ENCODE results near the gene IL36G. TPM values are rescaled to one million over a fixed set of nuclear protein-coding genes. Genes with fewer than 3 reads are reported as not detected.

Gene IL36G
- polyA plus RNA-seq, 1 donor (not counting 4 experiments of a cell fraction or from before 2014, with no cell fraction given) = 20.2 TPM

- FAIRE-seq (no peak), DNase-seq (ENCODE audit: low read depth, low spot score) (no peak)
- Histone ChIP-seq H3K9me3 (ENCODE audit: control insufficient read depth, low read depth, low read length) (no peaks in the 10 kb centered on the region), H4K20me1 (ENCODE audit: control insufficient read depth, extremely low read depth, insufficient read depth, low read length) (no peaks in the 10 kb centered on the region), H3K36me3 (ENCODE audit: control insufficient read depth in 2 of 2, extremely low read depth in 1 of 2, insufficient read depth in 2 of 2, low read length in 2 of 2) (no peaks in the 10 kb centered on the region), H3K4me2 (ENCODE audit: control insufficient read depth, extremely low read depth, insufficient read depth, low read depth, low read length) (no peak overlapping the region), H2AFZ (ENCODE audit: control insufficient read depth, low read length) (no peak overlapping the region), H3K9ac (ENCODE audit: control insufficient read depth, extremely low read depth, insufficient read depth, low read length) (no peak overlapping the region), H3K4me1 (ENCODE audit: control insufficient read depth, extremely low read depth, insufficient read depth, low read length) (no peaks in the 10 kb centered on the region), H3K27me3 (ENCODE audit: control insufficient read depth, extremely low read depth, insufficient read depth, low read length) (peaks cover 14% of the 10 kb centered on the region), H3K9me1 (ENCODE audit: control insufficient read depth, extremely low read depth, insufficient read depth, low read length) (no peaks in the 10 kb centered on the region), H3K27ac (ENCODE audit: control insufficient read depth, insufficient read depth, low read length) (no peak overlapping the region), H3K79me2 (ENCODE audit: control insufficient read depth, insufficient read depth, low read length) (no peaks in the 10 kb centered on the region), H3K4me3 (ENCODE audit: control insufficient read depth in 2 of 3, extremely low read depth in 1 of 3, insufficient read depth in 2 of 3, low read depth in 1 of 3, low read length in 3 of 3) (no peak overlapping the region)
- dilution Hi-C loops (cut with MboI; ENCODE audit: extremely low pct_ligation_motif_present, low sequenced_read_pairs) = no loop called here
- no peak for TF ChIP-seq EZH2 (IDR thresholded peaks at IDR 0.05; ENCODE audit: low read length)
- no peak for TF ChIP-seq CTCF (optimal IDR thresholded peaks at IDR 0.05 in 1 of 3, IDR thresholded peaks at IDR 0.05 in 1 of 3, conservative IDR thresholded peaks at IDR 0.05 in 1 of 3; ENCODE audit: extremely low read depth in 1 of 3, insufficient read depth in 2 of 3, low read length in 3 of 3)
Observed at GRCh38 chr2:113032737-113033136, 54.9 kb downstream of the IL36G start.

GRCh38 chr2:113034016-113034415 lies 56.2 kb downstream of the IL36G start:
- Histone ChIP-seq H2AFZ (ENCODE audit: control insufficient read depth, low read length) (no peak overlapping the region), H3K4me1 (ENCODE audit: control insufficient read depth, extremely low read depth, insufficient read depth, low read length) (no peaks in the 10 kb centered on the region), H3K4me3 (ENCODE audit: control insufficient read depth in 2 of 3, extremely low read depth in 1 of 3, insufficient read depth in 2 of 3, low read depth in 1 of 3, low read length in 3 of 3) (no peak overlapping the region), H3K9ac (ENCODE audit: control insufficient read depth, extremely low read depth, insufficient read depth, low read length) (no peak overlapping the region), H4K20me1 (ENCODE audit: control insufficient read depth, extremely low read depth, insufficient read depth, low read length) (no peaks in the 10 kb centered on the region), H3K4me2 (ENCODE audit: control insufficient read depth, extremely low read depth, insufficient read depth, low read depth, low read length) (no peak overlapping the region), H3K9me3 (ENCODE audit: control insufficient read depth, low read depth, low read length) (no peaks in the 10 kb centered on the region), H3K27me3 (ENCODE audit: control insufficient read depth, extremely low read depth, insufficient read depth, low read length) (peaks cover 9% of the 10 kb centered on the region), H3K36me3 (ENCODE audit: control insufficient read depth in 2 of 2, extremely low read depth in 1 of 2, insufficient read depth in 2 of 2, low read length in 2 of 2) (no peaks in the 10 kb centered on the region), H3K27ac (ENCODE audit: control insufficient read depth, insufficient read depth, low read length) (no peak overlapping the region), H3K79me2 (ENCODE audit: control insufficient read depth, insufficient read depth, low read length) (no peaks in the 10 kb centered on the region), H3K9me1 (ENCODE audit: control insufficient read depth, extremely low read depth, insufficient read depth, low read length) (no peaks in the 10 kb centered on the region)
- dilution Hi-C loops (cut with MboI; ENCODE audit: extremely low pct_ligation_motif_present, low sequenced_read_pairs) = no loop called here
- FAIRE-seq (no peak), DNase-seq (ENCODE audit: low read depth, low spot score) (no peak)
- TF ChIP-seq EZH2 (IDR thresholded peaks at IDR 0.05; ENCODE audit: low read length) (no peak), CTCF (optimal IDR thresholded peaks at IDR 0.05 in 1 of 3, IDR thresholded peaks at IDR 0.05 in 1 of 3, conservative IDR thresholded peaks at IDR 0.05 in 1 of 3; ENCODE audit: extremely low read depth in 1 of 3, insufficient read depth in 2 of 3, low read length in 3 of 3) (no peak)

Small RNAs within 50 kb of the gene (small RNA-seq; reads per million reads assigned to genes)
- gene HMGN2P23 (ENCODE audit: insufficient read length in 3 of 3, low read depth in 3 of 3, low replicate concordance in 1 of 3) = 0 reads per million in 3 experiments

Other genes starting within 250 kb of the IL36G start
- gene CKAP2L, start 213.4 kb upstream of the IL36G start, polyA plus RNA-seq = 1.2 to 10.9 TPM (median 9.3 TPM) in 3 replicates
- gene IL1A, start 193.5 kb upstream of the IL36G start, polyA plus RNA-seq = 146 to 269 TPM (median 240 TPM) in 3 replicates
- 221 to 291 TPM (median 232 TPM) in 3 replicates for gene IL1B, start 141.2 kb upstream of the IL36G start, polyA plus RNA-seq
- gene IL37, start 66.8 kb upstream of the IL36G start, polyA plus RNA-seq = 0.33 to 0.73 TPM (median 0.63 TPM) in 3 replicates
- not detected in 3 replicates for gene IL36A, start 27.5 kb downstream of the IL36G start, polyA plus RNA-seq
- 0.14 to 0.21 TPM (median 0.14 TPM) in 3 replicates for gene IL36B, start 74.9 kb downstream of the IL36G start, polyA plus RNA-seq
- gene IL36RN, start 81.2 kb downstream of the IL36G start, polyA plus RNA-seq = 1.7 to 7.9 TPM (median 3.9 TPM) in 3 replicates
- gene IL1F10, start 90.0 kb downstream of the IL36G start, polyA plus RNA-seq = 0.15 to 0.75 TPM (median 0.37 TPM) in 3 replicates
- 114 to 190 TPM (median 128 TPM) in 3 replicates for gene IL1RN, start 149.6 kb downstream of the IL36G start, polyA plus RNA-seq
- gene PSD4, start 196.0 kb downstream of the IL36G start, polyA plus RNA-seq = 10.4 to 17.3 TPM (median 11.1 TPM) in 3 replicates